ENCODE data around the gene ATP5PD.
"Not testable (repeated sequence)": the region's sequence is repeated elsewhere in the genome, so short reads cannot be mapped to it uniquely, and the experiment has no call there.

The ATP5PD gene

DNA sequence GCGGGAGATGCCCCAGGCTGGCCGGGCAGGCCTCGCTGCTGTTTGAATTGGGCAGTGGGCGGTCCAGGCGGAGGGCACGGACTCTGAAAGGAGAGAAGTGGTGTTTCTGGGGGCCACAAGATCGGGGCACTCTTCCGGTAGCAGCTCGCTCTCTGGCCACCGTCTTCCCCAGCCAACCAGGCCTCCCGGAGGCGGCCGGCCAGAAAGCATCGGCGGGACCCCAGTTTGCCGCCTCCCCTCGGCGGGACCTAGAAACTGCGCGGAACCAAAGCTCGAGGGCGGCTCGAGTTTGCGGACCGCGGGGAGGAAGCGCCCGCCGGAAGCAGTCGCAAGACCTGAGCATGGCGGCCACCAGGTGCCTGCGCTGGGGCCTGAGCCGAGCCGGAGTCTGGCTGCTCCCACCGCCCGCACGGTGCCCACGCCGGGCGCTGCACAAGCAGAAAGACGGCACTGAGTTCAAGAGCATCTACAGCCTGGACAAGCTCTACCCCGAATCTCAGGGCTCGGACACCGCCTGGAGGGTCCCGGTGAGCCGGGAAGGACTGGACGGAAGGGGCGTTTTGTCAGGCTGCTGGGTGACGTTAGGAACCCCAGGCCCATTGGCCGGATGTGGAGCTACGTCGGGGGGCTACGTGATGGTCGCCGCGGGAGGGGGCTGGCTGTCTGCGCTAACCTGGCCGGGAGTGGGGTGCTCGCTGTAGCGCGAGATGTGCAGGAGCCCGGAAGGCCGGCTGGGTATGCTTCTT, 34.2 kb downstream of the ATP5PD start, which contains the start of gene MRPL58:
Gene MRPL58 (plus strand): TSS at position 325 of the 746 bp plus-strand sequence. CDS start 17 bp downstream, at position 342.
- DNase-seq = peak; percentile 88

DNA sequence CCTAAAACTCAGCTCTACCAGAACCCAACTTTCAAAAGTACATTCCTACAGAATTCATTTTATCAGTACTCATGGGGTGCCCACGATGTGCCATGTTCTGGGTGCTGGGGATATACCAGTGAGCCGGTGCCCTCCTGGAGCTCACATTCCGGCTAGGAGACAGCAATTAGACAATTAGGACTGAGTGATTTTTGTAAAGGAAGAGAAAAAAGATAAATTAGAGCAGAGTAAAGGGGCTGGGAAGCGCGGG, 34.7 kb downstream of the ATP5PD start:
- DNase-seq = no peak

DNA sequence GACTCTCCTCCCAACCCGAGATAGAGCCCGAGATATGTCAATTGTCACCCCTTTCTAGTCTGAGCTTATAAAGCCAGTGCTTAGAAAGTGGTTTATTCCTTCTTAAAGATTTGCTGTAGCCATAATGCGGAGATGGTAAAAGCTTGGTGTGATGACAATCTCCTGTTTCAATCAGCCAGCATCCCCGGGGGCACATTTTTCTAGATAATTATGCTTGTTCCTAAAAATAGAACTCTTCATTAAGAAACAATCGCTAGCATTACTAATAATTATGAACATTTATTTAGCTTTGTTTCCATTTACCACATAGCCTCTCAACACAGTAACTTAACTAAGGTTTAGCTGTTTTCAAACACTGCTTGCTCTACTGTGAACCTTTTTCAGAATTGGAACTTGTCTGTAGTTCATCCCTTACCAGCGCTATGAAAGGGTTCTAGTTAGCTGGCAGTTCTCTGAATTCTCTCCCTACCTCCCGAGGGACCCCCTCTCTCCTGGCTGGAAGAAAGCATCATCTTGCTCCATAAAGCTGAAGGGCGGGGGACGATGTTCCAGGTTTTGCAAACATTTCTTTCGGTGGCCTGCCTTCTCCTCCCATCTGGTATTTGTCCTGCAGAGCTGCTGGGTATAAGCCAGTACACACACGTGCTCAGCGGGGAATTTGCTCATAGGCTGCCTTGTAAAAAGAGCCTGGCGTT, 35.2 kb downstream of the ATP5PD start:
- DNase-seq = no peak

DNA sequence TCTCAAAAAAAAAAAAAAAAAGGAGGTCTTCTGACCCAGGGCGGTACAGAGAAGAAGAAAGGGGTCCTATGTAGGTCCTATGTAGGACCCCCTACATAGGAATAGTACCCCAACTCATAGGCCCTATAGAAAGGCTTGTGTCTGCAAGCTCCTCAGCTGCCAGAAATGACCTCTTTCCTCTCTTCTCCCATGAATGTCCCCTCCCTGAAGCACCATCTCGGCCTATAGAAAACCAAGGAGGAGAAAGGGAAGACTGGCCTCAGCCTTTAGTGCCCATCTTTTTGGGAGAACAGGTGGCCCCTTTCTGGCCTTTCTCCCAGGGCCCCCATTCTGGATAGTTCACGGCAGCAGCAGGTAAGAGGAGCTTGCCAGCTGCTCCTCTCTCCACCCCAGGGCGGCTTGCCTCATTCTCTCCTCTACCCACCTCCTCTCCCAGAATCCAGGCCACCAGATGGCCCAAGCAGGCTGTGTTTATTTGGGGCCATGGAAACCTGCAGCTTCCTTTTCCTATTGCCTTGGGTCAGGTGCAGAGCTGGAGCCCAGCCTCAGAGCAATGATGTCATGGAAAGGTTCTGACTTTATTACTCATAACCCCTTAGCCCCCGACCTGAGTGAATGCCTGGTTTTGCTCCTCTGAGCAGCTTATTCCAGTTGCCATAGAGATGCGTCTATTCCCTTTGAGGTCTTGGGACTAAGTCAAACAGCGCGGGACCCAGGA, 35.9 kb downstream of the ATP5PD start:
- peak; percentile 22 for DNase-seq

DNA sequence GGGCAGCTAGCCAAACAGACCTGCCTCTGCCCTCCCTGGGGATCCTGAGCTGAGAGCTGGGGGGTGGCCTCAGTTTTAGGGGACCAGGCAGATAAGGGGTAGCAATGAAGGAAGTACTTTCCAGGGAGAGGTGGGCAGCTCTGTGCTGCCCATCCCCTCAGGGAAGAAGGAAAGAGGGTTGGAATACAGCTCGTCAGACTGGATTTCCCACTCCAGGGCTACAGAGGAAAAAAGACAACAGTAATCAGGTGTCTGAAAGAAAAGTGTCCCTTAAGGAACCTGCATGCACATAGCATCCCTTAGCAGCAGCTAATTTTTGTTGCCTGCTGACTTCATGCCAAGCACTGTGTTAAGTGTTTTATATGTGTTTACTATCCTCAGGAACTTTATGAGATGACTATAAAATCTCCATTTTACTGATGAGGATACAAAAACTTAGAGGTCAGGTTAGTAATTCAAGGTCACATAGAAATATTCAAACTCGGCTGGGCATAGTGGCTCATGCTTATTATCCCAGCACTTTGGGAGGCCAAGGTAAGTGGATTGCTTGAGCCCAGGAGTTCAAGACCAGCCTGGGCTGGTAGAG, 37.5 kb downstream of the ATP5PD start:
- no peak for DNase-seq

DNA sequence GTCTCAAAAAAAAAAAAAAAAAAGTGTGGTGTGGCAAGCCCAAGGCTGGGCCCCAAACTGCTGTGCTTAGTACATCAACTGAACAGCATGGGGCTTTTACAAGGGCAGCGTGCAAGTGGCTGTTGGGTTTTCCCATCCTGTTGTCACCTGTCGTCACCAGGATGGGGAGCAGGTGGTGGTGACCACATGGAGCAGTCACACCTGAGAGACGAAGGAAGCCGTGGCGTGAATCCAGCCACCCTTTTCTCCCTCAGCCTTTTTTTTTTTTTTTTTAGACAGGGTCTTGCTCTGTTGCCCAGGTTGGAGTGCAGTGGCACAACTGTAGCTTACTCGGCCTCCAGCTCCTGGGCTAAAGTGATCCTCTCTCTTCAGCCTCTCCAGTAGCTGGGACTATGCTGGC, 38.4 kb downstream of the ATP5PD start:
- DNase-seq = no peak

DNA sequence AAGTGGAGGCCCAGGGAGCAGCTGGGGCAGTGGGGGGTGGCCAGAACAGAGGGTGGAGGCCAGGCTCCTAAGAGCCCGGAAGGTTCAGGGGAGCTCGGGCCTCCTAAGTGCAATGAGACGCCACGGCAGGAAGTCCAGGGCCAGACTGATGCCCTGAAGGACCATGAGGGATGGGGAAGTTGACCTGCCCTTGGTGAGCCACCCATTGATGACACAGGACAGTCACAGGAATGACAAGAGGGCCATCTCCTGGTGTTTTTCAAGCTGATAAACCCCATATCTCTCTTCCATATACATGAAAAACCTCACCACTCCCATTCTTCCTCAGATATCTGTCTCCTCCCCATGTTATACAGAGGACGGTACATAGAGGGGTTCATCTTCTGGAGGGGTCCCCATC, 40.1 kb downstream of the ATP5PD start:
- no peak for DNase-seq

DNA sequence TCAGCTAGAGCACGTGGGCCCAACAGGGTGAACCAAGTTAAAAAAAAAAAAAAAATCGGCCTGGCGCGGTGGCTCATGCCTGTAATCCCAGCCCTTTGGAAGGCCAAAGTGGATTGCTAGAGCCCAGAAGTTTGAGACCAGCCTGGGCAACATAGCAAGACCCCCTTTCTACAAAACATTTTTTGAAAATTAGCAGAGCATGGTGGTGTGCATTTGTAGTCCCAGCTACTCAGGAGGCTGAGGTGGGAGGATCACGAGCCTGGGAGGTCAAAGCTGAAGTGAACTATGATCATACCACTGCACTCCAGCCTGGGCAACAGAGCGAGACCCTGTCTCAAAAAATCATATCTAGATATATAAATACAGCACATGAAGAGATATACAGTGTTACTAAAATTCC, 40.7 kb downstream of the ATP5PD start:
- DNase-seq = not testable (repeated sequence)

DNA sequence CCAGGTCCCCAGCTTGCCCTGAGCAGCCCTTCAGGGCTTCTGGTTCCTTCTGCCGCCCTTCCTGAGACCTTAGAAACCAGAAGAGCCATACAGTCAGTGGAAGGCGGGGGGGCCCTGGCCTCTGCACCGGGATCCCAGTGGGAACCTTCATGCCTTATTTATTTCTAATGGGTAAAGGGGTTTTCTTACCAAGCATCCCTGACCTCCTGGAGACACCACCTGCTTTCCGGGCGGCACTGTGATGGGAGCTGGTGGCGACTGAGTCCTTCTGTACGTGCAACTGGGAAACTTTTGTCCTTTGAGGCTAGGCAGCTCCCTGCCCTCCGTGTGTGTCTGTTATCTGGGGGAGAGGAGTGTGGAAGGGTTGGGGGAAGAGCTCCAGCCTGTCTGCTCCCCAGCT, 41.5 kb downstream of the ATP5PD start:
- DNase-seq = no peak

DNA sequence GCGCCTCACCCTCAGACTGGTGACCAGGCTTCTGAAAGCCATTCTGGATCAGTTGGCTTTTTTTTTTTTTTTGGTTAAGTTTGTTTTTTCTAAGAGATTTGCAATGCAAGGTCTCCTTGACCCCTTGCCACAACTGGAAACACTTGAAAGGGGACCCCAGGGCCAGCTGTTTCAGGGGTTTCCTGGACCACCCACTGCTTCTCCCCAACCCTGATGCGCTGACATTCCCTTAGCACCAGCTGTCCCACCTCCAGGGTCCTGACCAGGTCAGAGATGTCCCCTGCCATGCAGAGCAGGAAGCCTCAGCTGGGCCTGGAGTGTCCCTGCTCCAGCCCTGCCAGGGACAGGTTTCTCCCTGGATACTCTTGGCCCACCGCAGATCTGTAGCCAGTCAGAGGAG, 42.4 kb downstream of the ATP5PD start:
- no peak for DNase-seq

DNA sequence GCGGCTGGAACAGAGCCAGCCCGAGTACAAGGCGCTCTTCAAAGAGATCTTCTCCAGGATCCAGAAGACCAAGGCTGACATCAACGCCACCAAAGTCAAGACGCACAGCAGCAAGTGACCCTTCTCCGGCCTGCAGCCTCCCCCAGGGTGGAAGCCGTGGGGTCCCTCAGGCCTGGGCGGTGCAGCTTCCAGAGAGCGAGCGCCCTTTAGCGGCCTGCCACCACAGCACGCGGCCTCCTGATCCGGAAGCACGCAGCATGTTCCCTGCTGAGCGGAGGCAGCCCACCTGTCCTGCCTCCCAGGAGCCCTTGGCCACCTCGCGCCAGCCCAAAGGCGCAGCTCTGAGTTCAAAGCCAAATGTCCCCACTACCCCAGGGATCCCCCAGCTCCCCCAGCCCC, 42.8 kb downstream of the ATP5PD start:
- DNase-seq = no peak

DNA sequence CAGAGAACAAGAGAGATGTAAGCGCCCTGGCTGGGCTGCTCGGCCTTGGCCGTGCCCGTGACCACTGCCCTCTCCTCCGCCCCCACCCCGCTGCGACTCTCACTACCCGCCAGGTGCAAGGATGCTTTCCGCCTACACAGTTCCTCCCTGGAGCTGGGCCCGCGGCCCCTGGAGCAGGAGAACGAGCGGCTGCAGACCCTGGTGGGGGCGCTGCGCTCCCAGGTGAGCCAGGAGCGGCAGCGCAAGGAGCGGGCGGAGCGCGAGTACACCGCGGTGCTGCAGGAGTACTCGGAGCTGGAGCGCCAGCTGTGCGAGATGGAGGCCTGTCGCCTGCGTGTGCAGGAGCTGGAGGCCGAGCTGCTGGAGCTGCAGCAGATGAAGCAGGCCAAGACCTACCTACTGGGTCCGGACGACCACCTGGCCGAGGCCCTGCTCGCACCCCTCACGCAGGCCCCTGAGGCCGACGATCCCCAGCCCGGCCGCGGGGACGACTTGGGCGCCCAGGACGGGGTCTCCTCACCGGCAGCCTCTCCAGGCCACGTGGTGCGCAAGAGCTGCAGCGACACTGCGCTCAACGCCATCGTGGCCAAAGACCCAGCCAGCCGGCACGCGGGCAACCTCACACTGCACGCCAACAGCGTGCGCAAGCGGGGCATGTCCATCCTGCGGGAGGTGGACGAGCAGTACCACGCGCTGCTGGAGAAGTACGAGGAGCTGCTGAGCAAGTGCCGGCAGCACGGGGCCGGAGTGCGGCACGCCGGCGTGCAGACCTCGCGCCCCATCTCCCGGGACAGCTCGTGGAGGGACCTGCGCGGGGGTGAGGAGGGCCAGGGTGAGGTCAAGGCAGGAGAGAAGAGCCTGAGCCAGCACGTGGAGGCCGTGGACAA, 43.5 kb downstream of the ATP5PD start:
- no peak for DNase-seq

DNA sequence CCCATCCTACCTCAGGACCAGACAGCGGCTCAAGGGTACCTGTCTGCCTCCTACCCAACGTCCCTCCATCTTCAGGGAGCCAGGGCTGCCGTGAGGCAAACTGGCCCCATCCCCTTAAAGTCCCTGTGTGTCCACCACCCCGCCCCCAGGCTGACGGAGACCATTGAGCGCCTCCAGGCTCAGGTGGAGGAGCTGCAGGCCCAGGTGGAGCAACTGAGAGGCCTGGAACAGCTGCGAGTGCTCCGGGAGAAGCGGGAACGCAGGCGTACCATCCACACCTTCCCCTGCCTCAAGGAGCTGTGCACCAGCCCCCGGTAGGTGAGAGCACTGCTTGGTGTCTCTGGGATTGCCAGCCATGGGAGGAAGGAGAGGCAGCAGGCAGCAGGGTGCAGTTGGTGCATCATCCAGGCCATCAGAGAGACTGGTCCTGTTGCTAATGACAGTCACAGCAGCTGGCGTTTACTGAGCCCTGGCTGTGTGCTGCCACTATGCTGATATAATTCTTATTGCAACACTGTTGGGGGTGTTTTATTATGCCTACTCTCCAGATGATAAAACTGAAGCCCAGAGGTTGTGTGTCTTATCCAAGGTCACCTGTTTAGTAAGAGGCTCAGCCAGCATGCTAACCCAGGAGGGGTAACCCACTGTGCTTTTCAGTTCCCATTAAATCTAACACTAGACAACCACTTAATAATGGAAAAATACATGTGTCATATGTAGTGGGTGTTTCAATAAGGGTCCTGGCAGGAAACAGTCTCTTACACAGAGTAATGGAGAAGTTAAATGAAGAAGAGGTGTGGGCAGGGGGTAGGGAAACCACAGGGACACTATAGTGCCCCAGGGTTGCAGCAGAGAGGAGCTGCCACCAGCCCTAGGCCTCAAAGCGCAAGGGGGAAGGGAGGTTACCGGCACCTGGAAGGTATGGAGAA, 44.6 kb downstream of the ATP5PD start:
- no peak for DNase-seq

DNA sequence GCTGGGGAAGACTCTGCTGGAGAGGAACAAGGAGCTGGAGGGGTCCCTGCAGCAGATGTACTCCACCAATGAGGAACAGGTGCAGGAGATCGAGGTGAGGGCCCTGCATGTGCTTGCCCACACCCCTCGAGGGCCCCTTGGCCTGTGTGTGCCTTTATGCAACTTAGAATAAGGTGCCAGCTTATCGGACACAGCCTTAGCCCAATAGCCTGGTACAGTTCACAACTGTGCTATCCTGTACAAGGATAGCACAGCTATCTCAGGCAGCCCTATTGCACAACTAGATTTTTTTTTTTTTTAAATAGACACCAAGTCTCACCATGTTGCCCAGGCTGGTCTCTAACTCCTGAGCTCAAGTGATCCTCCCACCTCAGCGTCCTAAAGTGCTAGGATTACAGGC, 47.2 kb downstream of the ATP5PD start:
- DNase-seq = no peak

DNA sequence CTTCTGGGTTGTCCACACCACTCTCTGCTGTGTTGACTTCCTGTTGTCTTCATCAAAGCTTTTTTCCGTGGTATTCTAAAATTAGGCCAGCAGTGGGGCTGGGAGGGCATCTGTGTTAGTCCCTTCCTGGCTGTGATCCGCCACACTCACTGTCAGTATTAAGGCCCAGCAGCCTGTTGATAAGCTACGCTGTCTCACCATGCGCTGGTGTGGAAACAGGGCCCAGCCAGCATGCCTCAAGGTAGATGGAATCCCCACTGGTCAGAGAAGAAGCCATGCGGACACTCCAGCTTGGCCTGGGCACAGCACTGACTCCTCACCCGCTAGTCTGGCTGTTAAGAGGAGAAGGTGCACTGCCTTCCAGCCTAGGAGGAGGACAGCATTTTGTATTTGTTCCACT, 48.0 kb downstream of the ATP5PD start:
- no peak for DNase-seq

DNA sequence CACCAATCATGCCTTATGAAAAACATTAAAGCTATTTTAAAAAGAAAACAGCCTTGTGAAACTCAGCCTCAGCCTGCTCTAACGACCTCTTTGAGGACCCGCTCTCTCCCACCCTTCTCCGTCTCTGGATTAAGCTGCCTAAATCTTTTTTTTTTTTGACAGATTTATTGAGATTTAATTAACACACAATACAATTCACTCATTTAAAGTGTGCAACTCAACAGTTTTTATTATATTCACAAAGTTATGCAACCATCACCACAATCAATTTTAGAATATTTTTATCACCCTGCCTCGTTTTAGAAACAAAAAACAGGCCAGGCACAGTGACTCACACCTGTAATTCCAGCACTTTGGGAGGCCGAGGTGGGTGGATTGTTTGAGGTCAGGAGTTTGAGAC, 50.9 kb downstream of the ATP5PD start:
- no peak for DNase-seq

DNA sequence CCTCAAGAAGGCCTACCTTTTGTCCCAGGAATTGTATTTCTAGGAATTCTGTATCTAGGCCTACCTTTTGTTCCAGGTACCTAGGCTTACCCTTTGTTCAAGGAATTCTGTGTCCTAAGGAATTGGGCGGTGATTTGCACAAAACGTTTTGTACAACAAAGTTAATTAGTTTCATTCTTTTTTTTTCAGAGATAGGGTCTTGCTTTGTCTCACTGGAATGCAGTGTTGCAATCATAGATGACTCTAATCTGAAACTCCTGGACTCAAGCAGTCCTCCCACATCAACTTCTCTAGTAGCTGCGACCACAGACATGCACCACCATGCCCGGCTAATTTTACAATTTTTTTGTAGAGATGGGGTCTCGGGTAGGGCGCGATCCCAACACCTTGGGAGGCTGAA, 52.3 kb downstream of the ATP5PD start:
- no peak for DNase-seq

DNA sequence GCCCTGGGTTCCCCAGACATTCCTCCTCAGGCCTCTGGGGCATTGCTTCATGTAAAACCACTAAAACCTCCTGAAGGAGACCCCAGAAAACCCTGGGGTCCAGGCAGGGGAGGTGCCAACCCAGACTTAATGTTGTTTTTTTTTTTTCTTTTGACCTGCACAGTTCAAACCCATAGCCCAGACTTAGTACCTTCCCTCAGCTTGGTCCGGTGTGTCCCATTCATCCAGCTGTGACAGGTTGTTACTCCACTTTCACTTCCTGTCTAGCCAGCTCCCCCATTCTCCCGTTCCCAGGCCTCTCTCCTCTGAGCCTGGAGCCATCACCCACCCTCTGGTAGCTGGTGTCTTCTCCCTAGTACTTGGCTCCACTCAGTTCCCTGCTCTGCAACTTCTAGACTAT, 54.5 kb downstream of the ATP5PD start:
- DNase-seq = no peak

DNA sequence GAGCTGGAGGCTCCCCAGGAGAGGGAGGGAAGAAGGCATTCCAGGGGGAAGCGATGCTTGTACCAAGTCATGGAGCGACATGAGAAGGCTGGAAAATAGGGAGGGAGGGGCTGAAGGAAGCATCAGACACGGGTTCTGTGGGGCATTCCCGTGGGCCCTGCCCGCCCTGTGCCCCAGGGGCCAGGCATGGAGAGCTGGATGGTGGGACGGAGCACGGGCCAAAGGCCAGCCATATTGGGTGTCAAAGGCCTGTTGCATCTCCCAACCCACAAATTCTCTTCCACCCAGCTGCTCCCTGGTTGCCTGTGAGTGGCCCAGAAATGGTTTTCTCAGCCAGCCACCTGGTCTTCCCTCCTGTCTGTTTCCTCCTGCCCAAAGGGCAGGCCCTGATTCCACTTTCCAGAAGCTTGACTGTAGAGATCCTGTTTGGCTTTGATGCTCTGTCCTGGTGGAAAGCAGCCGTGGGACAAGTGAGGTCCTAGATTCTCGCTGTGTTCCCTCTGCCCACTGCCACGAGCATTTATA, 56.1 kb downstream of the ATP5PD start:
- no peak for DNase-seq

Measured in stimulated activated CD4-positive, alpha-beta T cell treated with anti-CD3 and anti-CD28 coated beads, Interleukin-15, amount 100 ng/mL, for 24 hours (primary cell).